KG1 (cell line): ENCODE data around the gene SLC12A8.

Experiments
- DNase-seq: peaks from one replicate; lab custom pipeline; 2025; lab: John Stamatoyannopoulos, UW

Gene SLC12A8

DNA sequence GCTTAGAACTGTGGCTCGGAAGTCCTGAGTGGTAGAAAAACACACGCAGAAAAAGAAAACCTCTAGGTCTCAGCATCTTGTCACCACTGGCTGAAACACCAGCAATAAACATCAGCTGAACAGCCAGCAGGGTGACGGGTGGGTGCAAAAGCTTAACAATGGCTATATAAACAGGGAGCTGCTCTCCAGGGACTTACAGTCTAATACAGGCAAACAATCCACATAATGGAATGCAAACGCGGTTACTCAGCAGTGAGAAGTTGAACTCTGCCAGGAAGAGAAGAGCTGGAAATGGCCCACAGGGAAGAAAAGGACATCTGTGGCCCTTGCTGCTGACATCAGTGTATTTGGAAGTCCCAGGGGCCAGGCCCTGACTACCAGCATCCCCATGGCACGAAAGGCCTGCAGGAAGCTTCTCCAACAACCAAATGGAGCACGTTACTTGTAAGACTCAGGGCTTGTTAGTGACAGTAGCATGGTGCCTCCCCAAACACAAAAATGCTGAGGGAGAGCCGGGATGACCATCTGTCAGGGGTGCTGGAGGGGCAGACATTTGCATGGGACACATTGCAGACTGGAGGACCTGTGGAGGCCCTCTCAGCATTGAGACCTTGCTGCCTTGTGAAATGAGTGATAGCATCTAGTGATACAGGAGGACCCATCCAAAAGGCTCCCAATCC lies 159.8 kb downstream of the SLC12A8 start:
- DNase-seq: no peak

- no peak for DNase-seq
Measured at GRCh38 chr3:125051715-125052581, 160.6 kb downstream of the SLC12A8 start.

DNA sequence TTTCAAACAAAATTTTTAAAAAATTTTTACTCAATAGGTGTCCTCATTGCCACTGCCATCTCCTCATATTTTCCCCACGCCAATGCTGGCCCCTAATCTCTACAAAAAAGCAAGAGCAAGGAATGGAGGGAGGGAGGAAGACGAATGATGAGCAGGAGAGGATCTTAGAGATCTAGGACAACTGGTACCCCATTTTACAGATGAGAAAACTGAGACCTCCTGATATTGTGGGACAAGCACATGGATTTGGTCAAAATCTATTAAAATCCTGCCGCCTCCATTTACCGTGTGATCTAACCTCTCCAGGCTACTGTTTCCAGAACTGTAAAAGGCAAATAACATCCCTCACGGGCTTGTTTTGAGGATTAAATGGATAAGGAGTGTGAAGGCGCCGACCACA lies 161.3 kb downstream of the SLC12A8 start:
- no peak for DNase-seq

GRCh38 chr3:125050488-125051090 lies 162.0 kb downstream of the SLC12A8 start:
- DNase-seq: no peak

DNA sequence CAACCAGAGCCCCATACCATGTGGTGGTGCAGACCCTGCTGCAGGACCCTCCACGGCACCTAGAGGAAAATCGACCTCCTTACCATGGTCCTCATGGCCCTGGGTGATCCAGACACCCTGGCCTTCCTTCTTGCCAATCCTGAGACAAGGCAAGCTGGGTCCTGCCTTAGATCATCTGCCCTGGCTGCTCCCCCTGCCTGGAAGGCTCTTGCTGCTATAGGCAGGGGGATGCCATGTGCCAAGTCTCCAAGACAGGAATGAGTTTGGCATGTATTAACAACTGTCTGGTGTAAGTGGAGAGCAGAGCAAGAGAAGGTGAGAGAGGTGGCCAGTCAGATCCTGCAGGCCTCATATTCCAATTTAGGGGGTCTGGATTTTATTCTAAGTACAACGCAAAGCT lies 164.3 kb downstream of the SLC12A8 start:
- no peak for DNase-seq

DNA sequence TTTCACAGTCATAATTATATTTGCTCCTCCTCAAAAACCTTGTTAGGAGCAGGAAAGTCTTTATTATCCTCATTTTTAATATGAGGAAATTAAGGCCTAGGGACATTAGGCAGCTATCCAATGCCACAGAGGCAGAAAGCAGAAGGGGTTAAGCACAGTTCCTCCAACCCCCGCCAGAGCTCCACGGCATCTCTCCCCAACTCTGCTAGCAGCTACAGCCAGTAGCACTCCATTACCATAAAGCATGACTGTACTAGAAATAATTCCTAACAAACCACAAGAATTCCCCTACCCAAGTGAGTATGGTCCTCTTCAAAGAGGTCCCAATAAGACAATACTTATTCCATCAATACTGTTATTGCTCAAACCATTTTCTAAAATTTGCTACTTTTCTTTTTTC lies 166.6 kb downstream of the SLC12A8 start:
- DNase-seq: no peak

- no peak for DNase-seq
Measured at GRCh38 chr3:125045194-125045593, 167.4 kb downstream of the SLC12A8 start.

- DNase-seq: no peak
Measured at GRCh38 chr3:125043599-125044151, 168.9 kb downstream of the SLC12A8 start.

DNA sequence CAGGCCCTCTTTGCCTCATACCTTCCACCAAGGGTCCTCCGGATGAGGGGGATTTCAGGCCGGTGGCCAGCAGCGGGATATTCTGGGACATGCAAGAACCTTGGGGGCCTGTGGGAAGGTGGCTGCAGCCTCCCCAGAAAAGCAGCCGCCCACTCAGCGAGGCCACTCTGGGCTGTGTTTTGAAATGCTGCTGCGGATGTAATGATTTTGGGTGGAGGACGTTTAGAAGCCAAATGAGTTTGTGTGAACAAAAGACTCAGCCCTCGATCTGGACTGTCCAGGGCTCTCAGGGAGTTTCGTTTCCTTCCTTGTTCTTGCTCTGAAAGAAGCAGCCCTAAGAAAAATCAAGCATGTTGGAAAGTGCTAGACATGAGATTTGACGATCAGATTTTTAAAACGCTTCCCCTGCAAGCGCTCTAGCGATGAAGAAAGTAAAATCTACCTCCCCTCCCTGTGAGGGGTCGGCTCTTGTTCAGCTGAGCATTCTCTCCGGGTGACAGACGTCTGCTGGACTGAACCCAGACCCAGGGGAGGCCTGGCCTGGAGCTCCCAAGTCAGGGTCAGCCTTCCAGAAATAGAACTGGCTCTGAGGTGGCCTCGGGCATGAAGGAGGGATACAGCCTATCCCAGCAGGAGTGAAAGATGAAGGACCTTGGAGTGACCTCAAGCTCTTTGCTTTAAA lies 169.7 kb downstream of the SLC12A8 start:
- DNase-seq: no peak

- no peak for DNase-seq
Measured at GRCh38 chr3:125039131-125040100, 173.1 kb downstream of the SLC12A8 start.

DNA sequence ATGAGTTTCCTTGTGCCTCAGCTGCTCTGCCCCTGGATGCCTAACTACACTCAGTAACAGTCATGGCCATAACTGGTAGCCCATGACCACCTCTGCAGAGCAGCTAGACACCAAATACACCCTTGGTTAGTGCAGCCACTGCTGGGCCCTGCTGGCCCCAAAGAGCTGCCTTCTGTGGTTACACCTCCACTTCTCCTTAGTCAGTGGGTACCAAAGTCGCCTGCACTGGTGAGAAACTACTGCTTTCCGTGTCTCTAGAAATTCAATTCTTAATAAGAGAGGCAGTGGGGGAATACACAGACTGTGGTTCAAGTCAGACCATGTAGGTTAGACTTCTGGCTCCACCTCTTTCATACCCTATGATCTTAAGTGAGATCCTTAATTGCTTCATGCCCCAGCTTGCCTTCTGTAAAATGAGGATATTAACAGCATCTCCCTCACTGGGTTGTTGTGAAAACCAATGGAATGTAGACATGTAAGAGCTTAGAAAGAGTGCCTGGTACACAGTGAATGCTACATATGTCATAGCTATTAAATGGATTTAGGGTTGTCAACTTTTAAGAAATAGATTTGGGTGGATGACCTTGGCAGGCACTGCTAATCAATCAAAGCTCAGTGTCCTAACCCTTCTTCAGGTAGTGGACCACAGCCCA lies 174.9 kb downstream of the SLC12A8 start:
- no peak for DNase-seq

- no peak for DNase-seq
Measured at GRCh38 chr3:125035217-125035616, 177.3 kb downstream of the SLC12A8 start.

GRCh38 chr3:125033616-125034015 lies 178.9 kb downstream of the SLC12A8 start:
- DNase-seq: no peak

- DNase-seq: no peak
Measured at GRCh38 chr3:125033135-125033534, 179.4 kb downstream of the SLC12A8 start.

- no peak for DNase-seq
Measured at GRCh38 chr3:125032683-125033082, 179.9 kb downstream of the SLC12A8 start.
